Endothelial cell of umbilical vein (primary cell): ENCODE results near the gene PARS2. TPM values are rescaled to one million over a fixed set of nuclear protein-coding genes. Genes with fewer than 3 reads are reported as not detected.

ENCODE experiments used
- BruUV-seq: library from RNA; stranded (reverse); fragments of 400-500 nt; replicated peaks from 2 replicates; lab custom pipeline; 2021; lab: Mats Ljungman, UMichigan
- CTCF ChIA-PET: fragments of 300-600, 350-600 bp; sonication (Branson Sonifier 250); formaldehyde crosslinking; loops from one replicate; lab custom pipeline; 2021; ENCODE audit warnings: antibody characterized with exemption, inconsistent platforms; lab: Charles Lee
- POLR2A ChIA-PET: fragments of 300-600, 350-600 bp; sonication (Branson Sonifier 250); formaldehyde crosslinking; loops from one replicate; lab custom pipeline; 2021; ENCODE audit warnings: antibody characterized with exemption, inconsistent platforms; lab: Charles Lee
- DNase-seq: peaks from one replicate; pipeline ENCODE4 v3.0.0-alpha.2; 2011; ENCODE audit warnings: low read depth, low spot score
- FAIRE-seq: peaks from 2 replicates; lab custom pipeline; 2011; peaks lifted over from hg19 to GRCh38; lab: Jason Lieb, UNC
- H2AFZ ChIP-seq: 2 replicates; pipeline ENCODE4 v1.6.0; 2012; ENCODE audit warnings: low read depth, low read length, control low read depth, inconsistent platforms
- H3K27ac ChIP-seq: 2 replicates; pipeline ENCODE4 v1.5.1; 2011; ENCODE audit warnings: low read depth, mild to moderate bottlenecking, control low read depth, low read length, moderate library complexity; ENCODE audit not compliant: insufficient read depth
- H3K27me3 ChIP-seq, 2 experiments: 2 replicates each; pipeline versions ENCODE4 v1.6.0 to v1.6.1; 2011; ENCODE audit warnings: low read length in 2 of 2, mixed read lengths in 1 of 2; ENCODE audit not compliant: control insufficient read depth in 2 of 2, insufficient read depth in 2 of 2
- H3K36me3 ChIP-seq, 2 experiments: 2 replicates in 1 of 2; 3 replicates in 1 of 2; pipeline ENCODE4 v1.5.1; 2011; ENCODE audit warnings: low read length in 2 of 2, mild to moderate bottlenecking in 1 of 2, moderate library complexity in 1 of 2; ENCODE audit not compliant: control insufficient read depth in 2 of 2, insufficient read depth in 2 of 2; ENCODE audit errors: extremely low read depth in 1 of 2
- H3K4me1 ChIP-seq: 3 replicates; pipeline ENCODE4 v1.5.1; 2011; ENCODE audit warnings: mild to moderate bottlenecking, low read length; ENCODE audit not compliant: control insufficient read depth, insufficient read depth; ENCODE audit errors: extremely low read depth
- H3K4me2 ChIP-seq: 2 replicates; pipeline ENCODE4 v1.6.1; 2011; ENCODE audit warnings: low read length, control low read depth, mixed read lengths; ENCODE audit not compliant: insufficient read depth
- H3K4me3 ChIP-seq, 3 experiments: fragments of 200-600 bp in 1 of 3; sonication (generic), shearing (Covaris generic) in 1 of 3; replicated peaks in 1 of 3; 2 replicates each; pipeline ENCODE4 v1.5.1; 2011 to 2016; ENCODE audit warnings: control low read depth in 3 of 3, low read length in 3 of 3, mild to moderate bottlenecking in 2 of 3, inconsistent platforms in 1 of 3, low read depth in 1 of 3, moderate library complexity in 1 of 3; ENCODE audit not compliant: insufficient read depth in 1 of 3
- H3K79me2 ChIP-seq: 2 replicates; pipeline ENCODE4 v1.6.0; 2012; ENCODE audit warnings: low read length, inconsistent platforms; ENCODE audit not compliant: control insufficient read depth, insufficient read depth
- H3K9ac ChIP-seq: replicated peaks from 2 replicates; pipeline ENCODE3; 2011; ENCODE audit warnings: low read length, control low read depth; ENCODE audit not compliant: insufficient read depth; ENCODE audit errors: extremely low read depth
- H3K9me1 ChIP-seq: replicated peaks from 3 replicates; pipeline ENCODE4 v1.6.0; 2011; ENCODE audit warnings: mild to moderate bottlenecking, low read length; ENCODE audit not compliant: control insufficient read depth, insufficient read depth; ENCODE audit errors: extremely low read depth
- H3K9me3 ChIP-seq: replicated peaks from 2 replicates; pipeline ENCODE4 v1.5.1; 2012; ENCODE audit warnings: low read length, inconsistent platforms; ENCODE audit not compliant: control insufficient read depth, insufficient read depth
- H4K20me1 ChIP-seq: replicated peaks from 2 replicates; pipeline ENCODE3; 2011; ENCODE audit warnings: mild to moderate bottlenecking, low read length; ENCODE audit not compliant: control insufficient read depth, insufficient read depth; ENCODE audit errors: extremely low read depth
- CTCF ChIP-seq, 2 donors: IDR thresholded peaks; 1 replicate in 1 of 2; 2 replicates in 1 of 2; pipeline ENCODE4 v1.5.1; 2011; ENCODE audit warnings: low read length in 2 of 2, mild to moderate bottlenecking in 2 of 2, moderate library complexity in 2 of 2, control low read depth in 1 of 2, inconsistent platforms in 1 of 2, low read depth in 1 of 2; ENCODE audit not compliant: insufficient read depth in 1 of 2; ENCODE audit errors: extremely low read depth in 1 of 2
- EZH2 ChIP-seq: IDR thresholded peaks from 2 replicates; pipeline ENCODE4 v1.6.1; 2012; ENCODE audit warnings: borderline replicate concordance, low read depth, mild to moderate bottlenecking, moderate library complexity, low read length, inconsistent platforms; ENCODE audit not compliant: severe bottlenecking
- FOS ChIP-seq: IDR thresholded peaks from 2 replicates; pipeline ENCODE4 v1.6.1; 2011; ENCODE audit warnings: mild to moderate bottlenecking, low read length, moderate library complexity, borderline replicate concordance; ENCODE audit not compliant: insufficient read depth
- GATA2 ChIP-seq: IDR thresholded peaks from 2 replicates; pipeline ENCODE4 v1.7.0; 2011; ENCODE audit warnings: low read depth, mild to moderate bottlenecking, moderate library complexity, mixed read lengths, low read length; ENCODE audit not compliant: insufficient read length, insufficient read depth
- JUN ChIP-seq: IDR thresholded peaks from 2 replicates; pipeline ENCODE4 v1.6.1; 2011; ENCODE audit warnings: borderline replicate concordance, low read depth; ENCODE audit not compliant: insufficient read length, insufficient read depth
- MAX ChIP-seq: IDR thresholded peaks from 2 replicates; pipeline ENCODE4 v1.6.1; 2011; ENCODE audit not compliant: insufficient read depth, insufficient read length
- MYC ChIP-seq: IDR thresholded peaks from one replicate; pipeline ENCODE4 v1.6.1; 2011; ENCODE audit warnings: mild to moderate bottlenecking, low read depth, low read length
- POLR2A ChIP-seq: IDR thresholded peaks from 2 replicates; pipeline ENCODE4 v1.6.1; 2012; ENCODE audit warnings: low read depth, mild to moderate bottlenecking, control low read depth, low read length
- POLR2AphosphoS5 ChIP-seq: IDR thresholded peaks from 2 replicates; pipeline ENCODE4 v1.6.1; 2012; ENCODE audit warnings: low read depth, mild to moderate bottlenecking, control low read depth, low read length, moderate library complexity; ENCODE audit not compliant: insufficient read depth
- dilution Hi-C: fragments of 300-500 bp; cut with MboI; formaldehyde crosslinking; loops from one replicate; pipeline ENCODE4 v1.15.0; 2019; ENCODE audit warnings: low sequenced_read_pairs; ENCODE audit not compliant: extremely low pct_ligation_motif_present
- intact Hi-C: fragments of 100-400 bp; cut with micrococcal nuclease; formaldehyde crosslinking; loops from one replicate; pipeline ENCODE4 v1.10.0; 2022
- polyA plus RNA-seq, 4 experiments: library from polyadenylated mRNA; depleted of rRNA in 3 of 4; stranded (reverse) in 3 of 4; unstranded in 1 of 4; fragments of >200 nt; gene quantifications; 2 replicates each; pipeline versions ENCODE4 v1.2.1 to v1.2.3, GENCODE V29; 2011 to 2012; ENCODE audit warnings: missing spikeins in 1 of 4
- total RNA-seq: library from RNA; stranded (reverse); gene quantifications from 2 replicates; pipeline ENCODE4 v1.2.3, GENCODE V29; 2021

PARS2 gene
- total and polyA plus RNA-seq, 2 donors (not counting 3 experiments of a cell fraction or from before 2014, with no cell fraction given): 2.0 to 3.8 TPM

- H3K36me3 ChIP-seq: peaks cover 7 to 20% of the 10 kb centered on the region in 2 experiments
- CTCF ChIA-PET: interaction anchor here (1.2 kb wide), 1 partner anchor 32 kb away, joined by 3 read pairs; no protein-coding TSS in a partner anchor
- no peak for FAIRE-seq
- H3K9me3 ChIP-seq: no peaks in the 10 kb centered on the region
- dilution Hi-C loops: no loop called here
- no peaks in the 10 kb centered on the region for H3K4me1 ChIP-seq
- no peaks in the 10 kb centered on the region for H4K20me1 ChIP-seq
- no peak for DNase-seq
- no peak overlapping the region for H3K4me2 ChIP-seq
- BruUV-seq: no TSS peak
- peaks cover 3% of the 10 kb centered on the region for H3K79me2 ChIP-seq
- POLR2A ChIA-PET: no interaction called here
- no peak overlapping the region for H2AFZ ChIP-seq
- intact Hi-C loops: no loop called here
- TF ChIP-seq CTCF (IDR thresholded peaks at IDR 0.05; ENCODE audit: extremely low read depth in 1 of 2, insufficient read depth in 1 of 2, low read depth in 1 of 2, low read length in 2 of 2): no peak
- no peak for TF ChIP-seq JUN
- TF ChIP-seq POLR2A: no peak
- no peak for TF ChIP-seq FOS
- no peak for TF ChIP-seq GATA2
- TF ChIP-seq EZH2: no peak
- TF ChIP-seq MAX: no peak
- no peak for TF ChIP-seq MYC
- no peak for TF ChIP-seq POLR2AphosphoS5
- H3K27me3 ChIP-seq: no peaks in the 10 kb centered on the region
- no peak overlapping the region for H3K27ac ChIP-seq
- no peak overlapping the region for H3K9ac ChIP-seq
- no peak overlapping the region for H3K4me3 ChIP-seq
- H3K9me1 ChIP-seq: no peaks in the 10 kb centered on the region
Measured at GRCh38 chr1:54723985-54724384, 40.3 kb downstream of the PARS2 start.
